HG03095 (cell line): ENCODE data around the gene CA10.

ENCODE experiments used
- ATAC-seq: cut with Tn5 transposase; IDR thresholded peaks from one replicate; pipeline ENCODE4 v1.9.1; 2021; ENCODE audit warnings: moderate library complexity; ENCODE audit not compliant: unreplicated experiment

CA10 gene

GRCh38 chr17:51793686-51794085, 364.8 kb downstream of the CA10 start:
- ATAC-seq: no peak

GRCh38 chr17:51778842-51779241, 379.7 kb downstream of the CA10 start:
- no peak for ATAC-seq

- ATAC-seq: no peak
These were observed 388.3 kb downstream of the CA10 start for GRCh38 chr17:51770027-51770759.

- ATAC-seq: no peak
These were observed 389.3 kb downstream of the CA10 start for GRCh38 chr17:51769231-51769630.

GRCh38 chr17:51768706-51769105, 389.8 kb downstream of the CA10 start:
- no peak for ATAC-seq

- no peak for ATAC-seq
These were observed 391.2 kb downstream of the CA10 start for GRCh38 chr17:51767287-51767686.

- ATAC-seq: no peak
These were observed 393.0 kb downstream of the CA10 start for GRCh38 chr17:51765282-51766135.

- ATAC-seq: peak; percentile 95
These were observed 394.0 kb downstream of the CA10 start for GRCh38 chr17:51764387-51764971.

GRCh38 chr17:51763058-51763457, 395.5 kb downstream of the CA10 start:
- ATAC-seq: no peak

- ATAC-seq: no peak
These were observed 397.4 kb downstream of the CA10 start for GRCh38 chr17:51761105-51761504.

GRCh38 chr17:51759260-51759659, 399.3 kb downstream of the CA10 start:
- no peak for ATAC-seq

- no peak for ATAC-seq
These were observed 407.4 kb downstream of the CA10 start for GRCh38 chr17:51751072-51751471.

- no peak for ATAC-seq
These were observed 409.5 kb downstream of the CA10 start for GRCh38 chr17:51748749-51749604.

- ATAC-seq: no peak
These were observed 412.1 kb downstream of the CA10 start for GRCh38 chr17:51746421-51746820.

- ATAC-seq: no peak
These were observed 412.5 kb downstream of the CA10 start for GRCh38 chr17:51745993-51746392.

GRCh38 chr17:51743477-51743876, 415.0 kb downstream of the CA10 start:
- ATAC-seq: no peak

- ATAC-seq: no peak
These were observed 415.9 kb downstream of the CA10 start for GRCh38 chr17:51742571-51742970.

- ATAC-seq: no peak
These were observed 417.1 kb downstream of the CA10 start for GRCh38 chr17:51741458-51741857.

GRCh38 chr17:51740531-51740930, 418.0 kb downstream of the CA10 start:
- no peak for ATAC-seq

GRCh38 chr17:51739245-51739886, 419.1 kb downstream of the CA10 start:
- ATAC-seq: no peak
